Small intestine (tissue), 7 donors: Measurements from ENCODE around the gene PTPRK. TPM values are rescaled to one million over a fixed set of nuclear protein-coding genes. Genes with fewer than 3 reads are reported as not detected.

Experiments
- DNase-seq, 2 donors: peaks; one replicate each; pipeline versions ENCODE4 v3.0.0 to v3.0.0-alpha.2; 2013
- FAIRE-seq: peaks from 2 replicates; lab custom pipeline; 2012; peaks lifted over from hg19 to GRCh38; lab: Jason Lieb, UNC
- H3K27ac ChIP-seq, 3 donors: one replicate each; pipeline ENCODE4 v1.5.1; 2013; ENCODE audit warnings: low read length in 2 of 3, mild to moderate bottlenecking in 2 of 3, control low read depth in 1 of 3, inconsistent platforms in 1 of 3, low read depth in 1 of 3, moderate library complexity in 1 of 3
- H3K27me3 ChIP-seq, 3 donors: one replicate each; pipeline ENCODE4 v1.6.1; 2013; ENCODE audit warnings: low read length in 3 of 3, inconsistent platforms in 1 of 3; ENCODE audit not compliant: control insufficient read depth in 3 of 3, insufficient read depth in 3 of 3
- H3K36me3 ChIP-seq, 3 donors: one replicate each; pipeline ENCODE4 v1.6.1; 2013; ENCODE audit warnings: low read length in 3 of 3, inconsistent platforms in 1 of 3, low read depth in 1 of 3, mild to moderate bottlenecking in 1 of 3, moderate library complexity in 1 of 3; ENCODE audit not compliant: control insufficient read depth in 3 of 3, insufficient read depth in 2 of 3
- H3K4me1 ChIP-seq, 3 donors: one replicate each; pipeline ENCODE4 v1.6.1; 2013; ENCODE audit warnings: low read length in 2 of 3, inconsistent platforms in 1 of 3, low read depth in 1 of 3, mild to moderate bottlenecking in 1 of 3, moderate library complexity in 1 of 3; ENCODE audit not compliant: control insufficient read depth in 3 of 3, insufficient read depth in 2 of 3
- H3K4me3 ChIP-seq, 3 donors: one replicate each; pipeline ENCODE4 v1.5.1; 2013; ENCODE audit warnings: low read length in 3 of 3, control low read depth in 1 of 3, inconsistent platforms in 1 of 3, low read depth in 1 of 3, mild to moderate bottlenecking in 1 of 3, moderate library complexity in 1 of 3
- H3K9me3 ChIP-seq, 2 donors: one replicate each; pipeline ENCODE4 v1.6.1; 2013; ENCODE audit warnings: low read depth in 1 of 2, low read length in 1 of 2; ENCODE audit not compliant: control insufficient read depth in 2 of 2, insufficient read depth in 1 of 2
- WGBS, 3 donors: extraction: QIAGEN DNeasy Blood & Tissue Kit; methylation state at CpG; one replicate each; pipeline ENCODE4 v1.1.7; 2013; 5-methylcytosine and 5-hydroxymethylcytosine counted together
- polyA plus RNA-seq, 4 donors: library from polyadenylated mRNA; stranded (reverse) in 3 of 4; unstranded in 1 of 4; fragments of 200-250 nt in 3 of 4; fragments of 120-200 nt in 1 of 4; gene quantifications; one replicate each; pipeline versions ENCODE4 v1.2.1 to v1.2.3, GENCODE V29; 2013
- donor health status: healthy with polysubstance abuse.
- donor health status: control.
- donor health status: control.
- donor health status: Bipolar disorder and iron deficiency.
- donor health status: healthy.

PTPRK gene
- polyA plus RNA-seq, 4 donors = 15.9 to 72.5 (median 20.6) TPM

DNA sequence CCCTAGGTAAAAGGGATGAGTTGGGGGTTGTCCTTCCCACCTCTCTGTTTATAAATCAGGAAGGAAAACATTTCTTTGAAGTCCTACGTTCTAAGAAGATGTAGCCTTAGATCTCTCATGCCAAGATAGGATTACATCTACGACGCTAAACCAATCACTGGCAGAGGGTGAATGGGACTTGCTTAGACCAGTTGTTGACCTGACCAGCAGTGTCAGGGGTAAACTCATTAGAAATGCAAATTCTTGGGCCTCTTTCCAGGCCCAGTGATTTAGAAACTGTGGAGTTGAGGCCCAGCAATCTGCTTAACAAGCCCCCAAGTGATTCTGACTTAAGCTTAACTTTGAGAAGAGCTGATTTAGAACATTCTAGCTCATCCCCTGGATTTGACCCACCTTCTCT is 472.4 kb downstream of the PTPRK start:
- no peaks in the 10 kb centered on the region for H3K27me3 ChIP-seq
- no peak overlapping the region for H3K27ac ChIP-seq
- 91 to 94% (median 92%) methylated on average over 3 of the region's 3 CpGs for WGBS, 3 donors
- DNase-seq = no peak
- FAIRE-seq = no peak
- peaks cover 0 to 4% (median 2%) of the 10 kb centered on the region in 3 donors for H3K36me3 ChIP-seq
- H3K9me3 ChIP-seq = no peaks in the 10 kb centered on the region
- no peaks in the 10 kb centered on the region for H3K4me1 ChIP-seq
- H3K4me3 ChIP-seq = no peak overlapping the region

- 69 to 91% (median 79%) methylated on average over 1 of the region's 1 CpG for WGBS, 3 donors
Observed at GRCh38 chr6:128046033-128046432, 474.4 kb downstream of the PTPRK start.

GRCh38 chr6:128039543-128039942 is 480.9 kb downstream of the PTPRK start:
- DNase-seq (no peak), FAIRE-seq (no peak)
- peaks cover 0 to 4% (median 4%) of the 10 kb centered on the region in 3 donors for H3K36me3 ChIP-seq
- H3K27me3 ChIP-seq = no peaks in the 10 kb centered on the region
- WGBS, 3 donors = 82 to 88% (median 87%) methylated on average over 2 of the region's 2 CpGs
- H3K4me3 ChIP-seq = no peak overlapping the region
- H3K9me3 ChIP-seq = peaks cover 0 to 2% of the 10 kb centered on the region in 2 donors
- H3K27ac ChIP-seq = no peak overlapping the region
- H3K4me1 ChIP-seq = no peaks in the 10 kb centered on the region

More at GRCh38 chr6:128046033-128046432, 474.4 kb downstream of the PTPRK start:
- FAIRE-seq (no peak), DNase-seq (no peak)
- no peak overlapping the region for H3K4me3 ChIP-seq
- peaks cover 0 to 4% (median 4%) of the 10 kb centered on the region in 3 donors for H3K36me3 ChIP-seq
- H3K27me3 ChIP-seq = no peaks in the 10 kb centered on the region
- H3K4me1 ChIP-seq = no peaks in the 10 kb centered on the region
- H3K9me3 ChIP-seq = peaks cover 0 to 2% of the 10 kb centered on the region in 2 donors
- H3K27ac ChIP-seq = no peak overlapping the region

- Histone ChIP-seq H3K9me3 (no peaks in the 10 kb centered on the region), H3K27me3 (no peaks in the 10 kb centered on the region), H3K4me3 (no peak overlapping the region), H3K27ac (no peak overlapping the region), H3K4me1 (no peaks in the 10 kb centered on the region), H3K36me3 (peaks cover 0 to 7% (median 6%) of the 10 kb centered on the region in 3 donors)
- FAIRE-seq (no peak), DNase-seq (no peak)
- 86 to 91% (median 88%) methylated on average over 7 of the region's 7 CpGs for WGBS, 3 donors
Observed at GRCh38 chr6:128036808-128037570, 483.4 kb downstream of the PTPRK start.

- H3K27me3 ChIP-seq = no peaks in the 10 kb centered on the region
- no peak for FAIRE-seq
- WGBS, 3 donors = 78 to 89% (median 86%) methylated on average over 2 of the region's 2 CpGs
- H3K9me3 ChIP-seq = no peaks in the 10 kb centered on the region
- peaks cover 0 to 13% (median 5%) of the 10 kb centered on the region in 3 donors for H3K36me3 ChIP-seq
- H3K27ac ChIP-seq = no peak overlapping the region
- DNase-seq = no peak
- no peaks in the 10 kb centered on the region for H3K4me1 ChIP-seq
- no peak overlapping the region for H3K4me3 ChIP-seq
Observed at GRCh38 chr6:128033156-128033555, 487.2 kb downstream of the PTPRK start.

GRCh38 chr6:128032042-128032441 is 488.4 kb downstream of the PTPRK start:
- no peak for DNase-seq
- H3K9me3 ChIP-seq = no peaks in the 10 kb centered on the region
- no peak for FAIRE-seq
- 78 to 88% (median 84%) methylated on average over 6 of the region's 6 CpGs for WGBS, 3 donors
- no peaks in the 10 kb centered on the region for H3K4me1 ChIP-seq
- H3K36me3 ChIP-seq = peaks cover 0 to 13% (median 5%) of the 10 kb centered on the region in 3 donors
- H3K27me3 ChIP-seq = no peaks in the 10 kb centered on the region
- no peak overlapping the region for H3K4me3 ChIP-seq
- no peak overlapping the region for H3K27ac ChIP-seq

DNA sequence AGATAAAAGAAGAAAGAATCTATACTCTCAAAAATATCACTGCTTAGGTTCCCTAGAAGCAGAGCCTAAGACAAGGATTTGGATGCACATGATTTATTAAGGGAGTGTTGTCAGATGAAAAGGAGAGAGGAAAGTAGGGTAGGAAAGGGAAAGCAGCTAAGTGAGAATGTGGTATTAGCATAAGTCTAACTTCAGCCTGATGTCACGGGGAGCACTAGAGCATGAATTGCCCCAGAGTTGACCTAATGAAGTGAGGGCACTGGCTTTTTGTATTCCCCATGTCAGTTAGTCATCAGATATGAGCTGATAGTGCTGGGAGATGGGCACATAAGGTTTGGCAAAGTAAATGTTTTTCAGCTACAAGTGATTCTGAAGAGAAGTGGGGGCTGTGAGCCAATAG is 490.6 kb downstream of the PTPRK start:
- no peaks in the 10 kb centered on the region for H3K4me1 ChIP-seq
- no peaks in the 10 kb centered on the region for H3K9me3 ChIP-seq
- FAIRE-seq (no peak), DNase-seq (no peak)
- no peaks in the 10 kb centered on the region for H3K27me3 ChIP-seq
- H3K36me3 ChIP-seq = peaks cover 0 to 11% (median 6%) of the 10 kb centered on the region in 3 donors
- H3K27ac ChIP-seq = no peak overlapping the region
- H3K4me3 ChIP-seq = no peak overlapping the region
- 92 to 100% (median 93%) methylated on average over 1 of the region's 1 CpG for WGBS, 3 donors

DNA sequence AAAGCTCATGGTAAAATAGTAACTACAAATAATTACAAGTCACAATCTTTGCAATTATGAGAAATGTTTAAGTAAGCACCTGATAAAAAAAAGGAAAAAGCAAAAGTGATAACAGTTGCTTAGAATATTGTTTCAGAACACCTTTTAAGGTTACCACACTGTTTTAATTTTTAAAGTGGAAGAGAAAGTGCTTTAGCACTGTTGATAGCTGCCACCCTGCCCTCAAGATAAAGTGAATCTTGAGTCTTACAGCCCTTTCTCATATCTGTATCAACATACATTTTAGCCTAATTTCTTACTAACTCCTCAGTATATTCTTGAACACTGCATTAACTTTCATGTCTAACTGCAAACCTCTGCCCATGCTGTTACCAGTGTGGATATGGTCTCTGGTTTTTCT is 492.2 kb downstream of the PTPRK start:
- no peaks in the 10 kb centered on the region for H3K27me3 ChIP-seq
- H3K36me3 ChIP-seq = peaks cover 0 to 11% (median 6%) of the 10 kb centered on the region in 3 donors
- no peak overlapping the region for H3K27ac ChIP-seq
- H3K9me3 ChIP-seq = no peaks in the 10 kb centered on the region
- DNase-seq (no peak), FAIRE-seq (no peak)
- no peak overlapping the region for H3K4me3 ChIP-seq
- no peaks in the 10 kb centered on the region for H3K4me1 ChIP-seq
